Large intestine (tissue), 3 donors: Measurements from ENCODE around the gene ITGAE. TPM values are rescaled to one million over a fixed set of nuclear protein-coding genes. Genes with fewer than 3 reads are reported as not detected.
"Not testable (repeated sequence)": the region's sequence is repeated elsewhere in the genome, so short reads cannot be mapped to it uniquely, and the experiment has no call there.

ENCODE experiments used
- DNase-seq, 2 donors: peaks; one replicate each; pipeline versions ENCODE4 v3.0.0 to v3.0.0-alpha.2; 2013
- H3K27ac ChIP-seq: one replicate; pipeline ENCODE4 v1.5.1; 2013; ENCODE audit warnings: low read length
- H3K27me3 ChIP-seq: 2 replicates; pipeline ENCODE4 v1.6.1; 2013; ENCODE audit warnings: low read length; ENCODE audit not compliant: control insufficient read depth, insufficient read depth
- H3K36me3 ChIP-seq: 2 replicates; pipeline ENCODE4 v1.6.1; 2013; ENCODE audit warnings: low read length; ENCODE audit not compliant: control insufficient read depth, insufficient read depth
- H3K4me1 ChIP-seq: one replicate; pipeline ENCODE4 v1.6.1; 2013; ENCODE audit warnings: low read length; ENCODE audit not compliant: control insufficient read depth, insufficient read depth
- H3K4me3 ChIP-seq: one replicate; pipeline ENCODE4 v1.5.1; 2013; ENCODE audit warnings: low read length
- H3K9me3 ChIP-seq: one replicate; pipeline ENCODE4 v1.6.1; 2013; ENCODE audit warnings: mild to moderate bottlenecking, low read depth, low read length, moderate library complexity; ENCODE audit not compliant: control insufficient read depth
- WGBS: methylation state at CpG from one replicate; pipeline ENCODE4 v1.1.5; 2013; ENCODE audit warnings: low lambda C conversion rate; ENCODE audit not compliant: insufficient coverage; 5-methylcytosine and 5-hydroxymethylcytosine counted together
- polyA plus RNA-seq: library from polyadenylated mRNA; unstranded; fragments of 120-200 nt; gene quantifications from one replicate; pipeline ENCODE4 v1.2.1, GENCODE V29; 2013

ITGAE gene
- polyA plus RNA-seq, 1 donor: 45.8 TPM

DNA sequence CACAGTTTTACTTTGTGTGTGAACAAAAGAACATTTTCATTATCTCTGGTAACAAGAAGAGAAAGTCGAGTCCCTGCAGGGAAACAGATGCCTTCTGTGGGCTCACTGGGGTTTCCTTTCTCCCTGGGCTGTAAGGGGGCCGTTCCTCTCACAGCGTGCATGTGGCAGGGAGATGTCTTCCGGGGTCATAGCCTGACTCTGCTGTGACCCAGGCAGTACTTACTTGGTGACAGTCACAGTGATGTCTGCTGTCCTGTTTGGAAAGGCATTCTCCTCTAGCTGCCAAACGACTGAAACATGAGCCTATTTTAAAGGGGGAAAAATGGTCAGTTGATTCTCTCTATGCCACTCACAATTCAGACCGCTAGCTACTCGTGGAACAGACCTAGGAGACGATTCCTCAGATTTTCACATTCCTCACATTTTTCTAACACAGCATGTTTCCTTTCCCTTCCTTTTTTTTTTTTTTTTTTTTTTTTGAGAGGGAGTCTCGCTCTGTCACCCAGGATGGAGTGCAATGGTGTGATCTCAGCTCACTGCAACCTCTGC lies 70.0 kb downstream of the ITGAE start:
- no peak for DNase-seq
- 80% methylated on average over 3 of the region's 9 CpGs for WGBS
- Histone ChIP-seq H3K9me3 (no peaks in the 10 kb centered on the region), H3K36me3 (no peaks in the 10 kb centered on the region), H3K27ac (no peak overlapping the region), H3K4me1 (no peaks in the 10 kb centered on the region), H3K27me3 (no peaks in the 10 kb centered on the region), H3K4me3 (no peak overlapping the region)

DNA sequence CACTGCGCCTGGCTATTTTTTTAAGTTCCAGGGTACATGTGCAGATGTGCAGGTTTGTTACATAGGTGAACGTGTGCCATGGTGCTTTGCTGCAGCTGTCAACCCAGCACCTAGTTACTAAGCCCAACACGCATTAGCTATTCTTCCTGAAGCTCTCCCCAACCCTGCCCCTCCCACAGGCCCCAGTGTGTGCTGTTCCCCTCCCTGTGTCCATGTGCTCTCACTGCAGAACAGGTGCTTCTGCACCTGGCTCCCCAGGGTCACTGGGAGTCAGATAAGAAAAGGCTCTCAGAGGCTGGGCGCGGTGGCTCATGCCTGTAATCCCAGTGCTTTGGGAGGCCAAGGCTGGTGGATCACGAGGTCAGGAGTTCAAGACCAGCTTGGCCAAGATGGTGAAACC lies 71.1 kb downstream of the ITGAE start:
- DNase-seq: peak in 1 of 2 donors; percentile 68
- Histone ChIP-seq H3K4me3 (no peak overlapping the region), H3K27me3 (no peaks in the 10 kb centered on the region), H3K9me3 (no peaks in the 10 kb centered on the region), H3K36me3 (no peaks in the 10 kb centered on the region), H3K4me1 (peaks cover 1% of the 10 kb centered on the region), H3K27ac (no peak overlapping the region)
- WGBS: no CpG with 5 or more reads among the region's 6 CpGs

GRCh38 chr17:3728099-3728498 lies 72.9 kb downstream of the ITGAE start:
- WGBS: no CpG with 5 or more reads among the region's 3 CpGs
- not testable (repeated sequence) for H3K36me3 ChIP-seq, H3K27ac ChIP-seq, H3K4me3 ChIP-seq, H3K9me3 ChIP-seq, H3K4me1 ChIP-seq, DNase-seq, H3K27me3 ChIP-seq

DNA sequence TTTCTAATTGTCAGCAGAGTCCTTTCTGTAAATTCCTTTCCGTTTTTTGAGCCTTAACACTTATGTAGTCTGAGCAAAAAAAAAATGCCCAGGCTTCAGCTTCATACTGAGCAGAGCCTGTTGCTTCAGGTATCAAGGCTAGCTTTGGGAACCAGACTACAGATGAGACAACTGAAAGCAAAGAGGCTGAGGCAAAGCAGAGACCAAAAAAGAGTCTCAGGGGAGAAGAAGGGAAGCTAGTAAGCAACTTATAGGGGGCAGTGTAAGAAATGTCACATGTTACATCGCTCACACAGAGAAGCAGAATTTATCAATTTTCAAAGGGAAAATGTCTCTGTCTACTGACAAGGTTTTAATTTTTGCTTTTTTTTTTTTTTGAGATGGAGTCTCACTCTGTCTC lies 73.9 kb downstream of the ITGAE start:
- WGBS: 33% methylated on average over 1 of the region's 2 CpGs
- Histone ChIP-seq H3K4me3 (no peak overlapping the region), H3K27ac (no peak overlapping the region), H3K9me3 (no peaks in the 10 kb centered on the region), H3K27me3 (no peaks in the 10 kb centered on the region), H3K4me1 (peaks cover 12% of the 10 kb centered on the region), H3K36me3 (no peaks in the 10 kb centered on the region)
- no peak for DNase-seq

- Histone ChIP-seq H3K27me3 (no peaks in the 10 kb centered on the region), H3K4me3 (peak overlapping the region; percentile 98), H3K36me3 (no peaks in the 10 kb centered on the region), H3K9me3 (no peaks in the 10 kb centered on the region), H3K27ac (no peak overlapping the region), H3K4me1 (peaks cover 32% of the 10 kb centered on the region)
- DNase-seq: no peak
- 55% methylated on average over 3 of the region's 27 CpGs for WGBS
These were observed 76.5 kb downstream of the ITGAE start for GRCh38 chr17:3724378-3725077.

DNA sequence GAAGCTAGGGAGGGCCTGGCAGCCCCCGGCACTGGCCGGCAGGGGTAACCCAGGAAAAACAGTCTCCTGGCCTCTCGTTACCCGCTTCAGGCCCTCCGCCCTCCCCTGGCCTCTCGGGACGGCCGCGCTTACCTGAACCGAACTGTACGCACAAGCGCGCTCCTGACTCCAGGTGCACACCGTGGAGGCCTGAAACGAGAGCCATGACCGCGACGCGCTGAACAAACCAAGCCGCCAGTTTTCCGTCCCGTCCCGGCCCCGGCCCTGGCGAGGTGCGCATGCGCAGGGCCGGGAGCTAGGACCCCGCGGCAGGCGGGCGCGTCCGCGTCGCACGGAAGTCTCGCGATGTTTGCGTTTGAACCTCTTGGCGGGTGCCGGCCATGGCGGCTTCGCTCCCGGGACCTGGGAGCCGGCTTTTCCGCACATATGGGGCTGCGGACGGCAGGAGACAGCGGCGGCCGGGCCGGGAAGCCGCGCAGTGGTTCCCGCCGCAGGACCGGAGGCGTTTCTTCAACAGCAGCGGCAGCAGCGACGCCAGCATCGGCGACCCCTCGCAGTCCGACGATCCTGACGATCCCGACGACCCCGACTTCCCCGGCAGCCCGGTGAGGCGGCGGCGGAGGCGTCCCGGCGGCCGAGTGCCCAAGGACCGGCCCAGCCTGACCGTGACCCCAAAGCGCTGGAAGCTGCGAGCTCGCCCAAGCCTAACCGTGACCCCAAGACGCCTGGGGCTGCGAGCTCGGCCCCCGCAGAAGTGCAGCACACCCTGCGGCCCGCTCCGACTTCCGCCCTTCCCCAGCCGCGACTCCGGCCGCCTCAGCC lies 77.2 kb downstream of the ITGAE start, which contains the start of gene HASPIN:
TSS of gene HASPIN (plus strand) at position 348 of the 822 bp plus-strand sequence. CDS start at position 381, 33 bp downstream.
- Histone ChIP-seq H3K9me3 (no peaks in the 10 kb centered on the region), H3K36me3 (no peaks in the 10 kb centered on the region), H3K4me3 (peak within 1 kb of the TSS; percentile 98), H3K27ac (peak within 1 kb of the TSS; percentile 94), H3K4me1 (peaks cover 33% of the 10 kb centered on the region), H3K27me3 (no peaks in the 10 kb centered on the region)
- peak; percentile 84 to 89 for DNase-seq
- no CpG with 5 or more reads among the region's 98 CpGs for WGBS

- no peak for DNase-seq
- WGBS: no CpG with 5 or more reads among the region's 13 CpGs
- peak overlapping the region; percentile 98 for H3K4me3 ChIP-seq
- H3K27me3 ChIP-seq: no peaks in the 10 kb centered on the region
- no peaks in the 10 kb centered on the region for H3K9me3 ChIP-seq
- H3K27ac ChIP-seq: peak overlapping the region; percentile 94
- H3K36me3 ChIP-seq: peaks cover 2% of the 10 kb centered on the region
- H3K4me1 ChIP-seq: peaks cover 33% of the 10 kb centered on the region
These were observed 77.8 kb downstream of the ITGAE start for GRCh38 chr17:3723188-3723555.

GRCh38 chr17:3722716-3723115 lies 78.3 kb downstream of the ITGAE start:
- no peak for DNase-seq
- H3K4me3 ChIP-seq: peak overlapping the region; percentile 98
- H3K4me1 ChIP-seq: peaks cover 36% of the 10 kb centered on the region
- 22% methylated on average over 5 of the region's 6 CpGs for WGBS
- peaks cover 6% of the 10 kb centered on the region for H3K36me3 ChIP-seq
- H3K27me3 ChIP-seq: no peaks in the 10 kb centered on the region
- H3K9me3 ChIP-seq: no peaks in the 10 kb centered on the region
- peak overlapping the region; percentile 94 for H3K27ac ChIP-seq

DNA sequence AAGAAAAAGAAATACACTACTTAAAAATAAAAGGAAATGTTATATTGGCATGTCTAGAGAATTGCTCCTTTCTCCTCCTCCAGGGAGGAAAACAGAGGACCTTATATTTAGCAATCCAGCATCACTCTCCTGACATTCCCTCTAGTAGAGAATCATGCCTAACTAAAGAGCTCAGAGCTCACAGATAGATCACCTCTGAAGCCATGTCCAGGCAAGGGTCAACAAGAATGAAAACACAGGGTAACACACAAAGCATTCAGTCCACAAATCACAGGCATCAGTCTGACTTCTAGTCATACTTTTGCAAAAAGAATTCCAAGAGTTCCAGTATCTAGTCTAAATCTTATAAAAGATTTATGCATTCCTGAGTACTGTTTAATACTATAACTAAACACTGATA lies 81.7 kb downstream of the ITGAE start:
- H3K27ac ChIP-seq: peak overlapping the region; percentile 78
- H3K4me3 ChIP-seq: no peak overlapping the region
- DNase-seq: no peak
- no peaks in the 10 kb centered on the region for H3K27me3 ChIP-seq
- no peaks in the 10 kb centered on the region for H3K9me3 ChIP-seq
- H3K36me3 ChIP-seq: peaks cover 38% of the 10 kb centered on the region
- peaks cover 29% of the 10 kb centered on the region for H3K4me1 ChIP-seq

- WGBS: no CpG with 5 or more reads among the region's 4 CpGs
- Histone ChIP-seq H3K4me1 (peaks cover 29% of the 10 kb centered on the region), H3K4me3 (no peak overlapping the region), H3K27me3 (no peaks in the 10 kb centered on the region), H3K27ac (no peak overlapping the region), H3K9me3 (no peaks in the 10 kb centered on the region), H3K36me3 (peaks cover 39% of the 10 kb centered on the region)
- DNase-seq: no peak
These were observed 82.8 kb downstream of the ITGAE start for GRCh38 chr17:3718201-3718600.
